Measurements from ENCODE around the gene ISCA1.

The ISCA1 gene

GRCh38 chr9:86280580-86280979 lies 1.8 kb downstream of the ISCA1 start:
- Mint-ChIP-seq H3K9me3 (no peaks in the 10 kb centered on the region), H3K27me3 (ENCODE audit: low read depth, poor library complexity) (peaks cover 5% of the 10 kb centered on the region), H3K4me3 (peak overlapping the region; percentile 86), H3K4me1 (peaks cover 46% of the 10 kb centered on the region), H3K36me3 (ENCODE audit: low read depth) (peaks cover 4% of the 10 kb centered on the region), H3K27ac (peak overlapping the region; percentile 93)
- no peak for TF ChIP-seq CTCF (IDR thresholded peaks at IDR 0.05)
- DNase-seq, result no peak

- TF ChIP-seq CTCF (IDR thresholded peaks at IDR 0.05), result no peak
- no peak overlapping the region for H3K27ac Mint-ChIP-seq
- peaks cover 46% of the 10 kb centered on the region for H3K4me1 Mint-ChIP-seq
- peaks cover 4% of the 10 kb centered on the region for H3K36me3 Mint-ChIP-seq (ENCODE audit: low read depth)
- H3K27me3 Mint-ChIP-seq (ENCODE audit: low read depth, poor library complexity), result peaks cover 5% of the 10 kb centered on the region
- H3K4me3 Mint-ChIP-seq, result peak overlapping the region; percentile 86
- H3K9me3 Mint-ChIP-seq, result no peaks in the 10 kb centered on the region
- no peak for DNase-seq
Measured at GRCh38 chr9:86279839-86280238, 2.5 kb downstream of the ISCA1 start.

DNA sequence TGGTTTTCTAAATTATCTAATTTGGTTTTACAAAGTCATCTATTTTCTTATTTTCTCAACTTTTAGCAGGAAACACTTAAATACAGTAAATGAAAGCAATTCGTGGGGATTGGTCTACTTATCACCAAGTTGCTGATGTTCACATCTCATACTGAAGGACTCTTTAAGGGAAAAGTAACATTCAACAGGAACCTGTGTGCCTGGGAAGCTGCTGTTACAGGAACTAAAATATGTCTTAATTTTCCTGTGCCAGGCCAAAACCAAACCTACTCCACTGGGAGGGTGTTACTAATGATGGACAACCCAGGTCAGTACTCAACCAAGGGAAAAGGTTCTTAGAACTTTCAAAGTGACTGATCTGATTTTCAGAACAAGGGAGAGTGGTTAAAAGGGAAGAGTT lies 5.3 kb downstream of the ISCA1 start:
- Mint-ChIP-seq H3K4me3 (no peak overlapping the region), H3K4me1 (peaks cover 37% of the 10 kb centered on the region), H3K9me3 (peaks cover 3% of the 10 kb centered on the region), H3K27ac (peak overlapping the region; percentile 64), H3K27me3 (ENCODE audit: low read depth, poor library complexity) (no peaks in the 10 kb centered on the region), H3K36me3 (ENCODE audit: low read depth) (peaks cover 27% of the 10 kb centered on the region)
- no peak for TF ChIP-seq CTCF (IDR thresholded peaks at IDR 0.05)
- no peak for DNase-seq

DNA sequence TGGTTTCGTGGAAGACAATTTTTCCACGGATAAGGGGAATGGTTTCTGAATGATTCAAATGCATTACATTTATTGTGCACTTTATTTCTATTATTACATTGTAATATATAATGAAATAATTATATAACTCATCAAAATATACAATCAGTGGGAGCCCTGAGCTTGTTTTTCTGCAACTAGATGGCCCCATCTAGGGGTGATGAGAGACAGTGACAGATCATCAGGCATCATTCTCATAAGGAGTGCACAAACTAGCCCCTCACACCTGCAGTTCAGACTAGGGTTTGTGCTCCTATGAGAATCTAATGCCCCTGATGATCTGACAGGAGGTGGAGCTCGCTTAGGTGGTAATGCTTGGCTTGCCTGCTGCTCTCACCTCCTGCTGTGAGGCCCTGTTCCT lies 6.4 kb downstream of the ISCA1 start:
- peak; percentile 26 for TF ChIP-seq CTCF (IDR thresholded peaks at IDR 0.05)
- Mint-ChIP-seq H3K4me1 (peaks cover 31% of the 10 kb centered on the region), H3K27me3 (ENCODE audit: low read depth, poor library complexity) (no peaks in the 10 kb centered on the region), H3K9me3 (peaks cover 13% of the 10 kb centered on the region), H3K4me3 (no peak overlapping the region), H3K36me3 (ENCODE audit: low read depth) (peaks cover 38% of the 10 kb centered on the region), H3K27ac (no peak overlapping the region)
- no peak for DNase-seq

DNA sequence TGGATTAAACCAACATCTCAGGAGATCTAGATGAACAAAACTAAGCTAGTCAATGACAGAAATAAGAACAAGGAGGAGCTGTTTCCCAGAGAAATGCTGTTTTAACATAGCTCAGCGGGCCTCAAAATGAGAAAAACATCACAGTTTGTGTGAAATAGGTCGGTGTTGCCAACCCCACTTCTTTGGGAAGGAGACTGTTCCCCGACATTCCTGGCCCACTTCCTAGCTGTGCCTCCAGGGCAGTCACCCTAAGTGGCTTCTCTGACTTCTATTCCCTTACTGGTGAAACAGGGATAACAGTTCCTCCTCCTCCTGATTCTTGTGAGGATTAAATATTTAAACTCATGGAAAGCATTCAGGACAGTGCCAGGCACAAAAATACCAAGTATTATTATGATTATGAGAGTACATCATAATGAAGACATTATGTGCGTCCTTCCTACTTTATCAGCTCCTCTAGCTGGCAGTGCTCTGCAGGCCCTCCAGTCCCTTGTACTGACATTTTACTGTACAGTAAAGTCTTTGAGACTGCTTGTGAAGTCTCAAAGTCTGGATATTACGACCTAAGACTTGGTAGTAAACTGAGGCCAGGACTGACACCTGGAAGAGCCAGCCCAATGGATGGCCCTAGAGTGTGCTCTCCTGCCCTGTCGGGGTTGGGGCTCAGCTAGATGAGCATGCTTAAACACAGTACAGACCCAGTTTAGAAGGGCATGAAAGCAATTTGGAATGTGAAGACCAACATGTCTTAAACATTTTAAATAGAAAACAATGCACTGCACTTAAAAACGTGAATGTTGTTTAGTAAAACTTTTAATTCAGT lies 7.3 kb downstream of the ISCA1 start:
- H3K27ac Mint-ChIP-seq, result no peak overlapping the region
- H3K4me3 Mint-ChIP-seq, result no peak overlapping the region
- no peak for TF ChIP-seq CTCF (IDR thresholded peaks at IDR 0.05)
- H3K27me3 Mint-ChIP-seq (ENCODE audit: low read depth, poor library complexity), result no peaks in the 10 kb centered on the region
- H3K9me3 Mint-ChIP-seq, result peaks cover 13% of the 10 kb centered on the region
- peaks cover 40% of the 10 kb centered on the region for H3K36me3 Mint-ChIP-seq (ENCODE audit: low read depth)
- peaks cover 21% of the 10 kb centered on the region for H3K4me1 Mint-ChIP-seq
- DNase-seq, result no peak

DNA sequence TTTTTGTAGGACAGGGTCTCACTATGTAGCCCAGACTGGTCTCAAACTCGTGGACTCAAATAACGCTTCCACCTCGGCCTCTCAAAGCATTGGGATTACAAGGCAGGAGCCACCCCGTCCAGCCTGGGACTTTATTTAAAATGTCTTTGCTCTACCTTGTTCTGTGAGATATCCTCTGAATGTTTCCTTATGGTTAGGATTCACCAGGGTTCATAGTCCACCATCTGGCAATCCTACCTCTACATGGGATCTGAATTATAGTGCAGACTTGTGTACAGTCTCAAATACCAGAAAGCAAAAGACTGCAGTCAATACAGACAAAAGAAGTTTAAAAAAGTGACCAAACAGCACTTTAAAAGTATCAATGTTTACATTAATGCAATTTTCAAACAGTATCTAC lies 10.1 kb downstream of the ISCA1 start:
- H3K9me3 Mint-ChIP-seq, result peaks cover 25% of the 10 kb centered on the region
- peaks cover 5% of the 10 kb centered on the region for H3K4me1 Mint-ChIP-seq
- no peak for TF ChIP-seq CTCF (IDR thresholded peaks at IDR 0.05)
- no peak for DNase-seq
- H3K4me3 Mint-ChIP-seq, result no peak overlapping the region
- peaks cover 61% of the 10 kb centered on the region for H3K36me3 Mint-ChIP-seq (ENCODE audit: low read depth)
- no peak overlapping the region for H3K27ac Mint-ChIP-seq
- H3K27me3 Mint-ChIP-seq (ENCODE audit: low read depth, poor library complexity), result no peaks in the 10 kb centered on the region
